ENCODE measurements around the gene LYRM2.

Gene LYRM2

GRCh38 chr6:89638320-89639195, at the start of gene LYRM2:
LYRM2 (minus strand) TSS chr6:89638747; CDS start chr6:89638716, 31 bp downstream.
- peak; percentile 83 for DNase-seq

GRCh38 chr6:89688328-89688727, 49.8 kb upstream of the LYRM2 start:
- no peak for DNase-seq

GRCh38 chr6:89685311-89685710, 46.8 kb upstream of the LYRM2 start:
- no peak for DNase-seq

GRCh38 chr6:89682991-89683390, 44.4 kb upstream of the LYRM2 start:
- no peak for DNase-seq

- DNase-seq = no peak
Measured at GRCh38 chr6:89681983-89682564, 43.5 kb upstream of the LYRM2 start.

DNA sequence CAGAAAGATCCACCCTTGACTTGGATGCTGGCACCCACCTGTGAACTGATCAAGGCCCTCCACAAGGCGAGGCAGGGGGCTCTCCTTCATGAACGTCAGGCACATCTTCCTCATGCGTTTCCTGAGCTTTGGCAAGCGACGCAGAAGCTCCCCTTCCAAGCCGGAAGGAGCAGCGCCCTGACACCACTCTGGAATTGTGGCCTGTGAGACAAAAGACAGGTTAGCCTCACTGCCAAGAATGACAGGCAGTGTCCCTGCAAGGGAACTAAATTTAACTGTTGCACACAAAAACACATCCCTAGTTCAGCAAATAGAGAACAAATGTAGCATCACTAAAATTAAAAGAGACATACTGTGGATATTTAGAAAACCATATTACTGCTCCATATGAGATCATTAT, 42.0 kb upstream of the LYRM2 start:
- no peak for DNase-seq

GRCh38 chr6:89680150-89680549, 41.6 kb upstream of the LYRM2 start:
- DNase-seq = no peak

DNA sequence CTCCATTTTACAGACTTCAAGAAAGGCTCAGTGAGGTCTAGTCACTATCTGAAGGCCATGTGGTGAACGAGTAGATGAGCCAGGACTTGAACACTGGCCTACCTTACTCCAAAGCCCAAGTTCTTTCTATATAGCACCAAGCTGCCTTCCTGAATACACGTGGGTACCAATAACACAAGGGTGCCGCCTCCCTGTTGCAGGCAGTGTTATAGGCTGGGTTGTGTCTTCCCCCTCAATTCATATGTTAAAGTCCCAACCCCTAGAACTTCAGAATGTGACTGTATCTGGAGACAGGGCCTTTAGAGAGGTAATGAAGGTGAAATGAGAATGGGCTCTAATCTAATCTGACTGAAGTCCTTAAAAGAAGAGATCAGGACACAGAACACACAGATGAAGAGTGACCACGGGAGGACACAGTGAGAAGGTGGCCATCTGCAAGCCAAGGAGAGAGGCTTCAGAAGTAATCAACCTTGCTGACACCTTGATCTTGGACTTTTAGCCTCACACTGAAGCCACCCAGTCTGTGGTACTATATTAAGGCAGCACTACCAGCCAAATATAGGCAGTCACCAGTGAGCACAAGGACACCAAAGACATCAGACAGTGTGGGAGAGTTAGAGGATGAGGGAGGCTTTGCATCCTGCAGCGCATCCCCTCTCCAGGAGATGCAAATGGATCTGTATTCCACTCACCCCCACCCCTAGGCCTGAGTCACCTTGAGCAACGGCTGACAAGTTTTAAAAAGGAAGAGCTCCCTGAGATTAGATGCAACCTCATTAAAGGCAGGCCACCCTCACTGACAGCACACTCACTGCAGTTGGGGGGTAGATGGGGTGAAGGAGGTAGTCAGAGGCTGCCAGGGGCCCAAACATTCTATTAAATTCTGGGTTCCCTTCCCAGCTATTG, 40.9 kb upstream of the LYRM2 start:
- no peak for DNase-seq

DNA sequence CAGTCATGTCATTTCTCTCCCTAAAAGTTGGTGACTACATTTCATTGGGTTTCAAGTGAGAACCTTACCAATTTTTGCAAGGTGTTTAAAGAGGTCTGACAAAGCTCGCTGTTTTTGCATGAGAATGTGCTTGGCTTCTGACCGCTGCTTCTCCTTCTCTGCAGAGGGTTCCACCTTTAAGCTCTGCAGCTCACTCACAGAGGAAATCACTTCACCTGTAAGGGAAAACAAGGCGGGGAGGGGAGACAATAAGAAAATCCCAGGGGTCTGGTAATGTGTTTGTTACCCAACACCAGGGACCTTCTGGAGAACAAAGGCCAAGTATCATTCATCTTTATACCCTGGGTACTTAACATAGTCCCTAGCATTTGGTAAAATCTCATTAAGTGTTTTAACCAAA, 40.0 kb upstream of the LYRM2 start:
- no peak for DNase-seq

GRCh38 chr6:89675949-89676748, 37.6 kb upstream of the LYRM2 start:
- no peak for DNase-seq

DNA sequence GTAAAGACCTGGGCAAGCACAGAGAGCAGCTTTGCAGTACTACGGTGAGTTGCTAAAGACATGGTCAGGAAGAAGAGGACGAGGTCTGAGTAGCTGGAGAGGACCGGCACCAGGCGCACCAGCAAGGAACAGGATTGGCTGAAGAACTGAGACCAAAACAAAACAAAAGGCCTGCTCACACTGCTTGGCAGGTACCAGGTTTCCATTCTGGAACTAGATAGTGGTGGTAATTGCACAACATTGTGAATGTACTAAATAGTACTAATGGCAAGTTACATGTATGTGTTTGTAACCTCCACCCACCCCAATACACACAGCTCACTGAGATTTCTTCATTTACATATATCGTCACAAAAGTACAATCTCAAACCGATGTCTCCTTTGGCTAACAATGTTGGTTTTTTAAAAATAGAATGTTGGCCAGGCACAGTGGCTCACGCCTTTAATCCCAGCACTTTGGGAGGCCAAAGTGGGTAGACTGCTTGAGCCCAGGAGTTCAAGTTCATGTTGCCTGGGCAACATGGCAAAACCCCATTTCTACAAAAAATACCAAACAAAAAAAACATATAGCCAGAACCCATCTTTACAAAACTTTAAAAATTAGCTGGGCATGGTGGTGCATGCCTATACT, 32.5 kb upstream of the LYRM2 start:
- DNase-seq = no peak

DNA sequence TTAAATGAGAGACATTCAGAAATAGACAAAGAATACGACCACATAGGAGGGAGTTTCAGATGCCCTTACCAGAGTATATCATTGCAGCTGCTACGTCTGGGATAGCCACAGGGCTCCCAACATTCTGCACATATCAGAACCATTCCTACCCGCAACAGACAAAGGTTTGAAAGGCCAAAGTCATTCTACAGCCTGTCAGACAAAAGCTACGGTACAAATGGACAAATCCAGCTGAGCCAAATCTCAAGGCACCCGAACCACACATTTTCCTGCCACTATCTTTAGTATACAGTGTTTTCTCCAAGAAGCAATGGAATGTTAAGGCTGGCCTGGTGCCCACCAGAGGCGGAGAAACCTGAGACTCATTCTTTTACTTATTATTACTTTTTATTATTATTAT, 30.5 kb upstream of the LYRM2 start:
- DNase-seq = no peak

DNA sequence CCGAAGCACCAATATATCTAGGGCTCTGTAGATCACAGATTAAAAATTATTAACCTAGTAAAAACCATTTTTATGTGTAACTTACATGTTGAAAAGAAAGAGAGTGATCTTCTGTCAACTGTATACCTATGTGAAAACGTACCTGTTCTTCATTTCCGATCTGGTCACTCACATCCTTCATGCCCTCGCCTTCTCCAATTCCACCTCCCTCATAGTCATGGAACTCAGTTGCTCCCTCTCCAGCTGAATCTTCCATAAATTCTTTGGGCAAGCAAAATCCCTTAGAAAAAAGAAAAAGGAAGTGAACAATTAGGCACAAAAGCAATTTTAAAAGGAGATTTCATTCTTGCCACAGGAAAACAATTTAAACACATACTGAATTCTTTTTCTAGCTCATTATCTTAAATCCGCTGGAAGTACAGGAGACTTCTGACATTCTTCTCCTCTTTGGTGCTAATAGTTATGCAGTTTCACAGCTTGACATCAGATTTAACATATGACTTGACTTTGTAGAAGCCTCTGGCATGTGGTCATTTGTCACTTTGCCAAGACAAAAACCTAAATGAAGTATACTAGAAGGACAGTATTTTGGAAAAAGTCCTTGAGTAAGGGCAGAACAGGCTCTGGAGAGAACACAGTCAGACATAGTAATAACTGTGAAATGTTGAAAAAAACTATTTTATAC, 29.5 kb upstream of the LYRM2 start:
- no peak for DNase-seq

DNA sequence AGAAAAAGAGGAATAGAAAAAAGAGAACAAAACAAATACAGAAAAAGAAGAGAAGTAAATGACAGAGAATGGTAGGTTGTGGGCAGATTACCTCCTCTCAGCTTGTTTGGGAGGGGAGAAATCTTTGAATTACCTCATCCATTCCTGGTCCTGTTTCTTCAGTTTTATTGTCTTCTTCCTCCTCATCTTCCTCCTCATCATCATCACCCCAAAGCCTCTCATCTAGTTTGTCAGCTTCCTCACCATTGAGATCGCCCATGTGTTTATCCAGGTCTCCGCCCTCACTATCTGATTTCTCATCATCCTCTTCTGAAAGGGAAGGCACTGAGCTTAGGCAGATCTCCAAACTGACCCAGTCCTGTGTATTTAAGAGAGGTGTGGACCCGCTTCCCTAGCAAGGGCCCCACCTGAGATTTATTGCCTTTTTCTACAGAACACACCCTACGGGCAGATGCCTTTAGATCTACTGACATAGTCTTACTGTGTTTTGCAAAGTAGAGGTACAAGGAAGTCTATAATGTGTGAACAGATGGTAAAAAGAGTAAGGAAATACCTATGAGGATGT, 24.2 kb upstream of the LYRM2 start:
- DNase-seq = no peak

GRCh38 chr6:89661559-89661958, 23.0 kb upstream of the LYRM2 start:
- no peak for DNase-seq

- no peak for DNase-seq
Measured at GRCh38 chr6:89660981-89661380, 22.4 kb upstream of the LYRM2 start.

DNA sequence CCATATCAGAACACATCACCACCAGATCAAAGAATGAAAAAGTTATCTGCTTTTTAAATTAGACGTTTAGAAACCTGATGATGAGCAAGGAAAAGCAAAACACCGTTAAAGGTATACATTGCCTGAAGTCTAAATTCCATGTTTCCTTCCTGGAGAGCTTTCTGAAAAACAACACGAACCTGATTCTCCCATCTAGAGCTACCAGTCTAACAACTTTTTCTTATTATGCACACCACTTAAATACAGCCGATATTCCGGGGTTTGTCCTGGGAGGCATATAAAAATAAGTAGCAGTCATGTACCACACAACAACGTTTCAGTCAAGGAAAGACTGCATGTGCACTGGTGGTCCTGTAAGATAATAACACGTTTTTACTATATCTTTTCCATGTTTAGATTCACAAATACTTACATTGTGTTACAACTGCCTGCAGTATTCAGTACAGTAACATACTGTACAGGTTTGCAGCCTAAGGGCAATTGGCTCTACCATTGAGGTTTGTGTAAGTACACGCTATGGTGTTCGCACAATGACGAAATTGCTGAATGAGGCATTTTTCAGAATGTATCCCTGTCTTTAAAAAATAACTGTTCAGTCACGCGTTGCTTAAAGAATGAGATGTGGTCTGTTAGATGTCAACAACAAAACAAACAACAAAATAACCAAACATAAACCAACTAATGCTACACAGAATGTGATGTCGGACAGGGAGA, 19.1 kb upstream of the LYRM2 start:
- DNase-seq = no peak

GRCh38 chr6:89655122-89655521, 16.6 kb upstream of the LYRM2 start:
- no peak for DNase-seq

DNA sequence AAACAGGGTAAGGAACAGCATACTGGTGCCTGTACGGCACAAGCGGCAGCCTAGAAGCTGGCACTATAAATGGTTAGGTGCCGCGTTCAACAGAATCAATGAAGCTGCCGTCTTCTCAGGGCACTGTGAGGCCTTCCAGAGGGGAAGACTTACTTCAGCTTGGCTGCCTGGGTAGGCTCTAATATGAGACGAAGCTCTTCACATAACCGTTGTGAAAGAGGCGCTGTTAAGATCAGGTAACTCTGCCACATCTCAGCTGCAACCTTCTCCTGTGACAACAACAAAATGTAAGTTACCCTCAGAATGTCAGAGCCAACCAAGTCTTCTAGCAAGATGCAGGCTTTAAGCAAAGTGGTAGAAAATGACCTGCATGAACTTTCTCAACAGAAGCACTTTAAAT, 12.0 kb upstream of the LYRM2 start:
- no peak for DNase-seq

- DNase-seq = no peak
Measured at GRCh38 chr6:89649682-89650081, 11.1 kb upstream of the LYRM2 start.

DNA sequence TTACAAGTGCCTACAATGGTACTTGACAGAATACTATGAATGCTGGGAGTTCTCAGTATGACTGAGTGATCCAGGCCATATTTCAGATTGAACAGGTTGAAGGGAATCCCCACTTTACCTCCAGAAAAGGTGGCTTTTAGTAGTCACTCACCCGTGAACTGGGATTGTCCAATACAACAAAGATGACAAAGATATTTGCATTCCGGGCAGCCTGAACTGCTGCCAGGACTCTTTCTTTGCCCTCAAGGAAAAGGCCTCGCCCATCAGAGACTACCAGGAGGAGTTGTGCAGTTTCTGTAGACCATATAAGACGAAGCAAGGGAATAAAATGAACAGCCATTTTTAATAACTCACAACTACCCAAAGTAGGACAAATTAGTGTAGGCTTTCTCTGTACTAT, 6.3 kb upstream of the LYRM2 start:
- DNase-seq = no peak

Measured in activated T-cell treated with anti-CD3 and anti-CD28 coated beads for 4 hours (primary cell).